ENCODE data around the gene PRIM2. TPM values are rescaled to one million over a fixed set of nuclear protein-coding genes. Genes with fewer than 3 reads are reported as not detected.
"Not testable (repeated sequence)": the region's sequence is repeated elsewhere in the genome, so short reads cannot be mapped to it uniquely, and the experiment has no call there.

PRIM2 gene
- polyA plus RNA-seq, 1 donor (not counting 4 experiments of a cell fraction or from before 2014, with no cell fraction given), result 12.8 TPM

- FAIRE-seq (no peak), DNase-seq (ENCODE audit: low read depth, low spot score) (no peak)
- Histone ChIP-seq H3K9me1 (ENCODE audit: control insufficient read depth, extremely low read depth, insufficient read depth, low read length) (no peaks in the 10 kb centered on the region), H3K9me3 (ENCODE audit: control insufficient read depth, low read depth, low read length) (no peaks in the 10 kb centered on the region), H3K27me3 (ENCODE audit: control insufficient read depth, extremely low read depth, insufficient read depth, low read length) (no peaks in the 10 kb centered on the region), H3K9ac (ENCODE audit: control insufficient read depth, extremely low read depth, insufficient read depth, low read length) (no peak overlapping the region), H2AFZ (ENCODE audit: control insufficient read depth, low read length) (no peak overlapping the region), H3K27ac (ENCODE audit: control insufficient read depth, insufficient read depth, low read length) (no peak overlapping the region), H3K4me2 (ENCODE audit: control insufficient read depth, extremely low read depth, insufficient read depth, low read depth, low read length) (no peak overlapping the region), H3K79me2 (ENCODE audit: control insufficient read depth, insufficient read depth, low read length) (no peaks in the 10 kb centered on the region), H3K4me1 (ENCODE audit: control insufficient read depth, extremely low read depth, insufficient read depth, low read length) (no peaks in the 10 kb centered on the region), H4K20me1 (ENCODE audit: control insufficient read depth, extremely low read depth, insufficient read depth, low read length) (no peaks in the 10 kb centered on the region), H3K36me3 (ENCODE audit: control insufficient read depth in 2 of 2, extremely low read depth in 1 of 2, insufficient read depth in 2 of 2, low read length in 2 of 2) (no peaks in the 10 kb centered on the region), H3K4me3 (ENCODE audit: control insufficient read depth in 2 of 3, extremely low read depth in 1 of 3, insufficient read depth in 2 of 3, low read depth in 1 of 3, low read length in 3 of 3) (no peak overlapping the region)
- TF ChIP-seq CTCF (optimal IDR thresholded peaks at IDR 0.05 in 1 of 3, IDR thresholded peaks at IDR 0.05 in 1 of 3, conservative IDR thresholded peaks at IDR 0.05 in 1 of 3; ENCODE audit: extremely low read depth in 1 of 3, insufficient read depth in 2 of 3, low read length in 3 of 3), result no peak
- dilution Hi-C loops (cut with MboI; ENCODE audit: extremely low pct_ligation_motif_present, low sequenced_read_pairs), result no loop called here
Measured at GRCh38 chr6:57306273-57306672, 11.2 kb upstream of the PRIM2 start.

GRCh38 chr6:57307850-57308249 is 9.6 kb upstream of the PRIM2 start:
- H3K36me3 ChIP-seq (ENCODE audit: control insufficient read depth in 2 of 2, extremely low read depth in 1 of 2, insufficient read depth in 2 of 2, low read length in 2 of 2), result no peaks in the 10 kb centered on the region
- dilution Hi-C loops (cut with MboI; ENCODE audit: extremely low pct_ligation_motif_present, low sequenced_read_pairs), result no loop called here
- H3K9me3 ChIP-seq (ENCODE audit: control insufficient read depth, low read depth, low read length), result no peaks in the 10 kb centered on the region
- H3K27ac ChIP-seq (ENCODE audit: control insufficient read depth, insufficient read depth, low read length), result no peak overlapping the region
- no peak for FAIRE-seq
- H4K20me1 ChIP-seq (ENCODE audit: control insufficient read depth, extremely low read depth, insufficient read depth, low read length), result no peaks in the 10 kb centered on the region
- H3K9me1 ChIP-seq (ENCODE audit: control insufficient read depth, extremely low read depth, insufficient read depth, low read length), result no peaks in the 10 kb centered on the region
- no peaks in the 10 kb centered on the region for H3K27me3 ChIP-seq (ENCODE audit: control insufficient read depth, extremely low read depth, insufficient read depth, low read length)
- no peak overlapping the region for H3K4me3 ChIP-seq (ENCODE audit: control insufficient read depth in 2 of 3, extremely low read depth in 1 of 3, insufficient read depth in 2 of 3, low read depth in 1 of 3, low read length in 3 of 3)
- no peak overlapping the region for H3K9ac ChIP-seq (ENCODE audit: control insufficient read depth, extremely low read depth, insufficient read depth, low read length)
- no peak overlapping the region for H3K4me2 ChIP-seq (ENCODE audit: control insufficient read depth, extremely low read depth, insufficient read depth, low read depth, low read length)
- DNase-seq (ENCODE audit: low read depth, low spot score), result no peak
- H3K79me2 ChIP-seq (ENCODE audit: control insufficient read depth, insufficient read depth, low read length), result no peaks in the 10 kb centered on the region
- H3K4me1 ChIP-seq (ENCODE audit: control insufficient read depth, extremely low read depth, insufficient read depth, low read length), result no peaks in the 10 kb centered on the region
- TF ChIP-seq EZH2 (IDR thresholded peaks at IDR 0.05; ENCODE audit: low read length) (no peak), CTCF (optimal IDR thresholded peaks at IDR 0.05 in 1 of 3, IDR thresholded peaks at IDR 0.05 in 1 of 3, conservative IDR thresholded peaks at IDR 0.05 in 1 of 3; ENCODE audit: extremely low read depth in 1 of 3, insufficient read depth in 2 of 3, low read length in 3 of 3) (no peak)
- no peak overlapping the region for H2AFZ ChIP-seq (ENCODE audit: control insufficient read depth, low read length)

- H3K9ac ChIP-seq (ENCODE audit: control insufficient read depth, extremely low read depth, insufficient read depth, low read length); H3K4me2 ChIP-seq (ENCODE audit: control insufficient read depth, extremely low read depth, insufficient read depth, low read depth, low read length); H3K9me1 ChIP-seq (ENCODE audit: control insufficient read depth, extremely low read depth, insufficient read depth, low read length); H2AFZ ChIP-seq (ENCODE audit: control insufficient read depth, low read length); FAIRE-seq; H3K27ac ChIP-seq (ENCODE audit: control insufficient read depth, insufficient read depth, low read length); DNase-seq (ENCODE audit: low read depth, low spot score); dilution Hi-C loops (cut with MboI; ENCODE audit: extremely low pct_ligation_motif_present, low sequenced_read_pairs); H3K79me2 ChIP-seq (ENCODE audit: control insufficient read depth, insufficient read depth, low read length); H3K36me3 ChIP-seq (ENCODE audit: control insufficient read depth in 2 of 2, extremely low read depth in 1 of 2, insufficient read depth in 2 of 2, low read length in 2 of 2); H3K4me3 ChIP-seq (ENCODE audit: control insufficient read depth in 2 of 3, extremely low read depth in 1 of 3, insufficient read depth in 2 of 3, low read depth in 1 of 3, low read length in 3 of 3); H3K9me3 ChIP-seq (ENCODE audit: control insufficient read depth, low read depth, low read length); H4K20me1 ChIP-seq (ENCODE audit: control insufficient read depth, extremely low read depth, insufficient read depth, low read length); H3K4me1 ChIP-seq (ENCODE audit: control insufficient read depth, extremely low read depth, insufficient read depth, low read length); H3K27me3 ChIP-seq (ENCODE audit: control insufficient read depth, extremely low read depth, insufficient read depth, low read length): not testable (repeated sequence)
Measured at GRCh38 chr6:57308755-57309154, 8.7 kb upstream of the PRIM2 start.

- H3K36me3 ChIP-seq (ENCODE audit: control insufficient read depth in 2 of 2, extremely low read depth in 1 of 2, insufficient read depth in 2 of 2, low read length in 2 of 2); H3K79me2 ChIP-seq (ENCODE audit: control insufficient read depth, insufficient read depth, low read length); H3K9ac ChIP-seq (ENCODE audit: control insufficient read depth, extremely low read depth, insufficient read depth, low read length); H3K9me3 ChIP-seq (ENCODE audit: control insufficient read depth, low read depth, low read length); H3K4me2 ChIP-seq (ENCODE audit: control insufficient read depth, extremely low read depth, insufficient read depth, low read depth, low read length); H3K27ac ChIP-seq (ENCODE audit: control insufficient read depth, insufficient read depth, low read length); FAIRE-seq; H2AFZ ChIP-seq (ENCODE audit: control insufficient read depth, low read length); H4K20me1 ChIP-seq (ENCODE audit: control insufficient read depth, extremely low read depth, insufficient read depth, low read length); H3K9me1 ChIP-seq (ENCODE audit: control insufficient read depth, extremely low read depth, insufficient read depth, low read length); H3K27me3 ChIP-seq (ENCODE audit: control insufficient read depth, extremely low read depth, insufficient read depth, low read length); H3K4me3 ChIP-seq (ENCODE audit: control insufficient read depth in 2 of 3, extremely low read depth in 1 of 3, insufficient read depth in 2 of 3, low read depth in 1 of 3, low read length in 3 of 3); DNase-seq (ENCODE audit: low read depth, low spot score); dilution Hi-C loops (cut with MboI; ENCODE audit: extremely low pct_ligation_motif_present, low sequenced_read_pairs): not testable (repeated sequence)
- H3K4me1 ChIP-seq (ENCODE audit: control insufficient read depth, extremely low read depth, insufficient read depth, low read length), result peaks cover 18% of the 10 kb centered on the region
Measured at GRCh38 chr6:57310095-57310816, 7.2 kb upstream of the PRIM2 start.

Measured in keratinocyte (primary cell).